GM13976 (cell line): ENCODE results near the gene TMIE.

Source experiments
- DNase-seq: peaks from one replicate; pipeline ENCODE4 v3.0.0; 2012; ENCODE audit warnings: low spot score
- CTCF ChIP-seq: IDR thresholded peaks from 2 replicates; pipeline ENCODE4 v1.5.1; 2012; ENCODE audit warnings: borderline replicate concordance, mild to moderate bottlenecking; ENCODE audit not compliant: insufficient read depth; ENCODE audit errors: extremely low read depth, missing control alignments, control extremely low read depth
- in situ Hi-C: fragments of 300-500 bp; cut with MboI; formaldehyde crosslinking; loops from one replicate; pipeline ENCODE4 v1.12.0; 2022; ENCODE audit warnings: low sequenced_read_pairs, mixed read lengths, inconsistent platforms; ENCODE audit not compliant: unreplicated experiment

TMIE gene

GRCh38 chr3:46673151-46674030 is 27.8 kb upstream of the TMIE start:
- in situ Hi-C loops, result no loop called here
- no peak for DNase-seq
- no peak for TF ChIP-seq CTCF

GRCh38 chr3:46674031-46674845 is 27.0 kb upstream of the TMIE start:
- no peak for TF ChIP-seq CTCF
- DNase-seq, result no peak
- in situ Hi-C loops, result no loop called here

- in situ Hi-C loops, result no loop called here
- DNase-seq, result no peak
- TF ChIP-seq CTCF, result no peak
Observed at GRCh38 chr3:46675426-46675825, 25.8 kb upstream of the TMIE start.

GRCh38 chr3:46675843-46676567 is 25.2 kb upstream of the TMIE start:
- in situ Hi-C loops, result no loop called here
- no peak for DNase-seq
- TF ChIP-seq CTCF, result no peak

GRCh38 chr3:46676601-46677410 is 24.4 kb upstream of the TMIE start:
- no peak for TF ChIP-seq CTCF
- in situ Hi-C loops, result no loop called here
- DNase-seq, result no peak

GRCh38 chr3:46677411-46677726 is 23.8 kb upstream of the TMIE start:
- no peak for TF ChIP-seq CTCF
- in situ Hi-C loops, result no loop called here
- DNase-seq, result no peak
